H1 (cell line): ENCODE data around the gene HACD4. TPM values are rescaled to one million over a fixed set of nuclear protein-coding genes. Genes with fewer than 3 reads are reported as not detected.

Experiments
- CTCF ChIA-PET: fragments of 300-600 bp; sonication (Branson Sonifier 250); formaldehyde crosslinking; loops from one replicate; lab custom pipeline; 2021; ENCODE audit not compliant: partially characterized antibody; lab: Charles Lee
- POLR2A ChIA-PET: fragments of 300-600 bp; sonication (Branson Sonifier 250); formaldehyde crosslinking; loops from one replicate; lab custom pipeline; 2021; ENCODE audit warnings: inconsistent platforms; ENCODE audit not compliant: partially characterized antibody; lab: Charles Lee
- DNase-seq, 2 experiments: peaks; one replicate each; pipeline versions ENCODE4 v3.0.0 to v3.0.0-alpha.2; 2010 to 2022; ENCODE audit warnings: low spot score in 2 of 2, low read depth in 1 of 2, mixed read lengths in 1 of 2
- FAIRE-seq: peaks from 2 replicates; lab custom pipeline; 2011; peaks lifted over from hg19 to GRCh38; lab: Jason Lieb, UNC
- H2AFZ ChIP-seq: 2 replicates; pipeline ENCODE4 v1.8.1; 2012; ENCODE audit warnings: low read length, inconsistent platforms
- H2AK5ac ChIP-seq: 2 replicates; pipeline ENCODE4 v1.6.1; 2013; ENCODE audit warnings: low read depth, low read length
- H2BK120ac ChIP-seq: replicated peaks from 2 replicates; pipeline ENCODE3; 2013; ENCODE audit warnings: low read depth, low read length, inconsistent platforms
- H2BK12ac ChIP-seq: 2 replicates; pipeline ENCODE4 v1.6.1; 2013; ENCODE audit warnings: low read depth, low read length
- H2BK15ac ChIP-seq: 2 replicates; pipeline ENCODE4 v1.6.1; 2013; ENCODE audit warnings: low read length
- H2BK20ac ChIP-seq: 2 replicates; pipeline ENCODE4 v1.6.1; 2013; ENCODE audit warnings: low read length
- H2BK5ac ChIP-seq: 2 replicates; pipeline ENCODE4 v1.6.1; 2013; ENCODE audit warnings: low read depth, low read length
- H3K14ac ChIP-seq: 2 replicates; pipeline ENCODE4 v1.6.1; 2013; ENCODE audit warnings: inconsistent platforms; ENCODE audit not compliant: insufficient read length
- H3K18ac ChIP-seq: 2 replicates; pipeline ENCODE4 v1.6.1; 2013; ENCODE audit warnings: low read length; ENCODE audit errors: extremely low read depth
- H3K23ac ChIP-seq: 2 replicates; pipeline ENCODE4 v1.6.1; 2013; ENCODE audit warnings: inconsistent platforms; ENCODE audit not compliant: insufficient read length
- H3K23me2 ChIP-seq: 2 replicates; pipeline ENCODE4 v1.6.1; 2013; ENCODE audit warnings: low read depth, low read length
- H3K27ac ChIP-seq: 2 replicates; pipeline ENCODE4 v1.6.1; 2011; ENCODE audit warnings: low read depth, low read length, inconsistent platforms
- H3K27me3 ChIP-seq, 4 experiments: replicated peaks in 1 of 4; 1 replicate in 1 of 4; 2 replicates in 3 of 4; pipeline versions ENCODE4 v1.6.1 to v1.8.1; 2011 to 2013; ENCODE audit warnings: low read length in 3 of 4, mild to moderate bottlenecking in 3 of 4, inconsistent platforms in 2 of 4, mixed read lengths in 2 of 4, moderate library complexity in 1 of 4; ENCODE audit not compliant: control insufficient read depth in 3 of 4, insufficient read depth in 3 of 4; ENCODE audit errors: extremely low read depth in 1 of 4
- H3K36me3 ChIP-seq, 4 experiments: 2 replicates each; pipeline versions ENCODE4 v1.6.1 to v1.8.1; 2011 to 2013; ENCODE audit warnings: mild to moderate bottlenecking in 4 of 4, low read length in 3 of 4, moderate library complexity in 2 of 4, control low read depth in 1 of 4, inconsistent platforms in 1 of 4; ENCODE audit not compliant: insufficient read depth in 4 of 4, control insufficient read depth in 2 of 4
- H3K4ac ChIP-seq: replicated peaks from 2 replicates; pipeline ENCODE3; 2013; ENCODE audit warnings: low read length, low read depth, mixed read lengths, inconsistent platforms; ENCODE audit not compliant: insufficient read length
- H3K4me1 ChIP-seq, 4 experiments: replicated peaks in 1 of 4; 1 replicate in 1 of 4; 2 replicates in 3 of 4; pipeline versions ENCODE4 v1.6.1 to v1.8.1; 2011 to 2013; ENCODE audit warnings: low read length in 3 of 4, inconsistent platforms in 2 of 4, mixed read lengths in 1 of 4; ENCODE audit not compliant: insufficient read depth in 4 of 4, control insufficient read depth in 3 of 4
- H3K4me2 ChIP-seq, 2 experiments: 2 replicates each; pipeline versions ENCODE4 v1.6.1 to v1.8.1; 2011 to 2013; ENCODE audit warnings: low read depth in 2 of 2, low read length in 2 of 2, control low read depth in 1 of 2, inconsistent platforms in 1 of 2, mild to moderate bottlenecking in 1 of 2; ENCODE audit not compliant: insufficient read depth in 1 of 2
- H3K4me3 ChIP-seq, 4 experiments: fragments of 200-600, 300-600 bp in 1 of 4; sonication (generic), shearing (Covaris generic), sonication (Bioruptor Twin) in 1 of 4; 2 replicates each; pipeline versions ENCODE4 v1.5.1 to v1.8.1; 2011 to 2016; ENCODE audit warnings: low read length in 4 of 4, low read depth in 3 of 4, control low read depth in 2 of 4, inconsistent platforms in 2 of 4, mild to moderate bottlenecking in 2 of 4, mixed read lengths in 1 of 4, moderate library complexity in 1 of 4; ENCODE audit not compliant: insufficient read depth in 2 of 4; ENCODE audit errors: extremely low read depth in 1 of 4
- H3K56ac ChIP-seq: replicated peaks from 2 replicates; pipeline ENCODE3; 2013; ENCODE audit warnings: low read depth, mild to moderate bottlenecking, mixed read lengths, low read length, inconsistent platforms; ENCODE audit not compliant: insufficient read length
- H3K79me1 ChIP-seq: 2 replicates; pipeline ENCODE4 v1.6.1; 2013; ENCODE audit warnings: low read depth, low read length, control low read depth
- H3K79me2 ChIP-seq, 2 experiments: 2 replicates each; pipeline versions ENCODE4 v1.6.1 to v1.8.1; 2012 to 2013; ENCODE audit warnings: low read length in 2 of 2, mild to moderate bottlenecking in 2 of 2, inconsistent platforms in 1 of 2; ENCODE audit not compliant: insufficient read depth in 2 of 2, control insufficient read depth in 1 of 2
- H3K9ac ChIP-seq, 4 experiments: replicated peaks in 1 of 4; 1 replicate in 1 of 4; 2 replicates in 3 of 4; pipeline versions ENCODE4 v1.6.1 to v1.8.1; 2011 to 2013; ENCODE audit warnings: low read depth in 3 of 4, low read length in 3 of 4, control low read depth in 2 of 4, mild to moderate bottlenecking in 2 of 4, moderate library complexity in 2 of 4, inconsistent platforms in 1 of 4; ENCODE audit errors: extremely low read depth in 1 of 4
- H3K9me3 ChIP-seq, 2 experiments: 2 replicates each; pipeline versions ENCODE4 v1.6.1 to v1.8.1; 2012 to 2013; ENCODE audit warnings: mild to moderate bottlenecking in 2 of 2, moderate library complexity in 2 of 2, control low read depth in 1 of 2, inconsistent platforms in 1 of 2, low read depth in 1 of 2, low read length in 1 of 2, mixed read lengths in 1 of 2; ENCODE audit not compliant: insufficient read depth in 2 of 2
- H4K20me1 ChIP-seq, 2 experiments: replicated peaks in 1 of 2; 2 replicates each; pipeline versions ENCODE3 to v1.8.1; 2011 to 2013; ENCODE audit warnings: inconsistent platforms in 2 of 2, low read length in 2 of 2, mild to moderate bottlenecking in 1 of 2; ENCODE audit not compliant: insufficient read depth in 2 of 2, control insufficient read depth in 1 of 2
- H4K5ac ChIP-seq: 2 replicates; pipeline ENCODE4 v1.6.1; 2013; ENCODE audit warnings: low read length, low read depth, mixed read lengths, inconsistent platforms; ENCODE audit not compliant: insufficient read length
- H4K8ac ChIP-seq: 2 replicates; pipeline ENCODE4 v1.8.0; 2013; ENCODE audit warnings: mild to moderate bottlenecking, moderate library complexity, low read length, inconsistent platforms; ENCODE audit not compliant: insufficient read depth; ENCODE audit errors: extremely low read depth
- H4K91ac ChIP-seq: replicated peaks from 2 replicates; pipeline ENCODE3; 2013; ENCODE audit warnings: low read length, mixed read lengths, inconsistent platforms; ENCODE audit not compliant: insufficient read length
- CBX5 ChIP-seq: fragments of 300-800, 300-1000 bp; sonication (generic); IDR thresholded peaks from 2 replicates; pipeline ENCODE4 v1.7.1; 2016; ENCODE audit warnings: antibody characterized with exemption, low read length, low read depth
- KDM1A ChIP-seq: fragments of 200-600, 300-600 bp; sonication (generic); IDR thresholded peaks from 2 replicates; pipeline ENCODE4 v1.7.1; 2016; ENCODE audit warnings: mild to moderate bottlenecking, low read length, borderline replicate concordance
- KDM5A ChIP-seq: fragments of 200-600 bp; IDR thresholded peaks from 2 replicates; pipeline ENCODE4 v1.7.1; 2012; ENCODE audit warnings: mild to moderate bottlenecking, low read length, inconsistent platforms, mixed read lengths
- RFX5 ChIP-seq: IDR thresholded peaks from 2 replicates; pipeline ENCODE4 v1.6.1; 2011; ENCODE audit warnings: low read depth, low read length, improper control_type of control experiment, borderline replicate concordance
- TAF1 ChIP-seq: IDR thresholded peaks from 2 replicates; pipeline ENCODE4 v1.6.1; 2011; ENCODE audit warnings: mild to moderate bottlenecking, low read depth, low read length
- TCF12 ChIP-seq: IDR thresholded peaks from 2 replicates; pipeline ENCODE4 v1.6.1; 2011; ENCODE audit warnings: low read depth, mild to moderate bottlenecking, low read length
- WGBS, 2 experiments: shearing (Covaris generic) in 1 of 2; methylation state at CpG; one replicate each; pipeline versions ENCODE4 v1.1.6 to v1.1.7; 2013 to 2015; ENCODE audit warnings: low lambda C conversion rate in 2 of 2, mixed read lengths in 2 of 2, inconsistent platforms in 1 of 2, low coverage in 1 of 2, missing lambda C conversion rate in 1 of 2; ENCODE audit not compliant: insufficient replicate concordance in 2 of 2, insufficient coverage in 1 of 2, insufficient read length in 1 of 2; ENCODE audit errors: extremely low coverage in 1 of 2, missing lambda C conversion rate in 1 of 2; 5-methylcytosine and 5-hydroxymethylcytosine counted together
- polyA plus RNA-seq, 7 experiments: library from polyadenylated mRNA; depleted of rRNA in 3 of 7; stranded (reverse) in 5 of 7; unstranded in 2 of 7; fragments of >200 nt in 5 of 7; fragments of 200-250 nt in 2 of 7; gene quantifications; 1 replicate in 5 of 7; 2 replicates in 1 of 7; 4 replicates in 1 of 7; pipeline versions ENCODE4 v1.2.1 to v1.2.3, GENCODE V29; 2011 to 2013; ENCODE audit warnings: missing spikeins in 2 of 7, mixed read lengths in 2 of 7
- total RNA-seq: library from RNA; stranded (reverse); fragmentation: NEBNext Ultra II Directional; extraction: Animal tissue kit (Norgen Biotek cat#: 25700); gene quantifications from 2 replicates; pipeline ENCODE4 v1.2.1, GENCODE V29; 2021

HACD4 gene
- total and polyA plus RNA-seq, 2 of the 8 experiments (the other 6 are each of a cell fraction or from before 2014, with no cell fraction given): 0.65 to 0.86 TPM

- no peak for DNase-seq
- no peaks in the 10 kb centered on the region for H3K23me2 ChIP-seq
- CTCF ChIA-PET: interaction anchor here (1.1 kb wide), 1 partner anchor 53 kb away, joined by 3 read pairs; no protein-coding TSS in a partner anchor
Measured at GRCh38 chr9:20994486-20994885, 37.0 kb downstream of the HACD4 start.

More at GRCh38 chr9:20994486-20994885, 37.0 kb downstream of the HACD4 start:
- H2BK20ac ChIP-seq: no peak overlapping the region
- no peak overlapping the region for H3K9ac ChIP-seq
- no peak overlapping the region for H4K5ac ChIP-seq
- H4K20me1 ChIP-seq: no peaks in the 10 kb centered on the region
- H3K79me2 ChIP-seq: no peaks in the 10 kb centered on the region
- H2BK5ac ChIP-seq: no peak overlapping the region
- no peak overlapping the region for H3K27ac ChIP-seq
- peaks cover 0 to 2% (median 0%) of the 10 kb centered on the region in 4 experiments; a peak in 1 of 7 replicates for H3K4me1 ChIP-seq
- H3K36me3 ChIP-seq: peaks cover 4 to 31% (median 16%) of the 10 kb centered on the region in 4 experiments; a peak in 6 of 8 replicates
- TF ChIP-seq RFX5 (no peak), CBX5 (no peak), TCF12 (no peak), KDM5A (no peak), TAF1 (no peak), KDM1A (no peak)
- TF ChIP-seq, all 59 proteins: peak for 0
- Histone ChIP-seq H3K18ac (no peak overlapping the region), H2BK15ac (no peak overlapping the region), H3K79me1 (no peaks in the 10 kb centered on the region), H4K91ac (no peak overlapping the region), H3K14ac (no peak overlapping the region), H3K4ac (no peak overlapping the region), H4K8ac (no peak overlapping the region), H3K4me2 (no peak overlapping the region), H2AFZ (no peak overlapping the region), H2BK12ac (no peak overlapping the region), H3K9me3 (no peaks in the 10 kb centered on the region), H2BK120ac (no peak overlapping the region), H2AK5ac (no peak overlapping the region), H3K23ac (no peak overlapping the region), H3K56ac (no peak overlapping the region), H3K27me3 (no peaks in the 10 kb centered on the region), H3K4me3 (no peak overlapping the region)
- WGBS, 2 experiments: 97% methylated on average over 3 of the region's 3 CpGs; no CpG with 5 or more reads in 1 of the 2 experiments
- POLR2A ChIA-PET: no interaction called here
- no peak for FAIRE-seq
